Kidney epithelial cell (primary cell): Measurements from ENCODE around the gene GET3. TPM values are rescaled to one million over a fixed set of nuclear protein-coding genes. Genes with fewer than 3 reads are reported as not detected.

Experiments
- DNase-seq: peaks from one replicate; pipeline ENCODE4 v3.0.0-alpha.2; 2010; ENCODE audit warnings: low read depth
- H3K27me3 ChIP-seq: 2 replicates; pipeline ENCODE4 v1.6.0; 2011; ENCODE audit warnings: low read length; ENCODE audit not compliant: control insufficient read depth, insufficient read depth
- H3K36me3 ChIP-seq: 2 replicates; pipeline ENCODE4 v1.5.1; 2011; ENCODE audit warnings: low read length; ENCODE audit not compliant: control insufficient read depth, insufficient read depth
- H3K4me3 ChIP-seq: 2 replicates; pipeline ENCODE4 v1.5.1; 2011; ENCODE audit warnings: low read depth, mild to moderate bottlenecking, control low read depth, low read length
- total RNA-seq: library from RNA; depleted of rRNA; stranded (reverse); fragments of >200 nt; gene quantifications from 2 replicates; pipeline ENCODE4 v1.2.3, GENCODE V29; 2015
- TF ChIP-seq, protein P1 (sequence below): IDR thresholded peaks from 2 replicates; pipeline ENCODE4 v1.5.1; 2011; ENCODE audit warnings: mild to moderate bottlenecking, moderate library complexity, low read length, control low read depth, inconsistent platforms; ENCODE audit not compliant: insufficient read depth, poor library complexity, severe bottlenecking

The GET3 gene
- total RNA-seq, 1 donor from 2014 or later: 146 TPM

DNA sequence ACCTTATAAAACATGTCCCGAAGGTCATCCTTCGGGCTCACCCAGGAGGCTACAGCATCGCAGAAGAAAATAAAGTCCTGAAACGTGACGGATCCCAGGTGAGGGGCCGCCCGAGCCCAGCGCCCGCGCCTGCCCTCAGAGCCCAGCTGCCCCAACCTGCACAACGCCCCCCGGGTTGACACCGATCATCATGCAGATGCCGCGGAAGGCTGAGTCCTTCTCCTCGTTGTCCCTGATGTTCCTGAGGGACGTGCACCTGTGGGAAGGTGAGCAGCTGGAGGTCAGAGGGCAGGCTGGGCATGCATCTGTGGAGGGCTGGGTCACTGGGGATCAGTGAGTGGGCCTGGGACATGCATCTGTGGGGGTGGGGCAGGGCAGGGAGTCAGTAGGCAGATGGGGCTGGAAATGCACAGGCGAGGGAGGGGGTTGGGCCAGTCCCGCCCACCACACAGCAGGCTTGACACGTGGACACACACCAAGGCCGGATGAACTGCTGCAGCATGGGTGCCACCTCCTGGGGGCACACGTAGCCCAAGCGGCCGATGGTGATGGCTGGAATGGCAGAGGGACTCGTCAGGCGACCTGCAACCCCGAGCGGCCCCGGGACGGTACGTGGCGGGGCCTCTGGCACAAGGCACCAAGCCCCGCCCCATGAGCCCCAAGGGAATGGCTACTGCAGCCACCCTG lies 35.6 kb upstream of the GET3 start:
- Histone ChIP-seq H3K4me3 (no peak overlapping the region), H3K27me3 (no peaks in the 10 kb centered on the region), H3K36me3 (peaks cover 10% of the 10 kb centered on the region)
- DNase-seq: no peak
- TF ChIP-seq, protein P1, sequence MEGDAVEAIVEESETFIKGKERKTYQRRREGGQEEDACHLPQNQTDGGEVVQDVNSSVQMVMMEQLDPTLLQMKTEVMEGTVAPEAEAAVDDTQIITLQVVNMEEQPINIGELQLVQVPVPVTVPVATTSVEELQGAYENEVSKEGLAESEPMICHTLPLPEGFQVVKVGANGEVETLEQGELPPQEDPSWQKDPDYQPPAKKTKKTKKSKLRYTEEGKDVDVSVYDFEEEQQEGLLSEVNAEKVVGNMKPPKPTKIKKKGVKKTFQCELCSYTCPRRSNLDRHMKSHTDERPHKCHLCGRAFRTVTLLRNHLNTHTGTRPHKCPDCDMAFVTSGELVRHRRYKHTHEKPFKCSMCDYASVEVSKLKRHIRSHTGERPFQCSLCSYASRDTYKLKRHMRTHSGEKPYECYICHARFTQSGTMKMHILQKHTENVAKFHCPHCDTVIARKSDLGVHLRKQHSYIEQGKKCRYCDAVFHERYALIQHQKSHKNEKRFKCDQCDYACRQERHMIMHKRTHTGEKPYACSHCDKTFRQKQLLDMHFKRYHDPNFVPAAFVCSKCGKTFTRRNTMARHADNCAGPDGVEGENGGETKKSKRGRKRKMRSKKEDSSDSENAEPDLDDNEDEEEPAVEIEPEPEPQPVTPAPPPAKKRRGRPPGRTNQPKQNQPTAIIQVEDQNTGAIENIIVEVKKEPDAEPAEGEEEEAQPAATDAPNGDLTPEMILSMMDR: no peak

DNA sequence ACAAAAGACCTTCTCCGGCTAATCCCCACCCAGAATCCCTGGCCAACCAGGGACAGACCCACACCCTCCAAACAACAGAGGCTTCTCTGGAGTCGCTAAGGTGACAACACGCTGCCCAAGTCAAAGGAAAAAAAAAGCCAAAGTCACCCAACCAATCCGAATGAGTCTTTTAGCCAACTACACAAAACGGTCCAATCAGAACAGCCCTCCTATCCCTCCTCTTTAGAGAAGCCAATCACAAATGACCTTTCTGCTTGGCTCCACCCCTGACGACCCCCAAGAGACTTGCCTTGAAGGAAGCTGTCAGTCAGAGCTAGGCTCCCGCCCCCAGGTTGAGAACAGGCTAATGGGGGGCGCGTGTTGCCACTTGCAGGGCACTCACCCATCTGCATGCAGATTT lies 34.3 kb upstream of the GET3 start:
- Histone ChIP-seq H3K4me3 (no peak overlapping the region), H3K27me3 (no peaks in the 10 kb centered on the region), H3K36me3 (peaks cover 10% of the 10 kb centered on the region)
- DNase-seq: no peak
- TF ChIP-seq, protein P1: no peak

DNA sequence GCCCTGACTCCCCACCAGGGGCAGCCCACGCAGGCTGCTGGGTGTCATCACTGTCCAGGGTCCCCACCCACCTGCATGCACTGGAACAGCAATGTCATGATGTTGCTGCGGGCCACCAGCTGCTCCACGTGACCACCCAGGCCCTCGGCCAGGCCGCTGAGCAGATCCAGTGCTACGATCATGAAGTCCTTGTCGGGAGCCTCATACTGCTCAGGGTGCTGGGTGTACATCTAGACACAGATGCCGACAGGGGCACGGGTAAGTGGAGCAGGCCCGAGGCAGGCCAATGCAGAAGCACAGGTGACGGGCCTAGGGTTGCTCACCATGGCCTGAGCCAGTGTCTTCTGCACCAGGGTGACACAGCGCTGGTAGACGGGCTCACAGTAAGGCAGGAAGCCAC lies 32.1 kb upstream of the GET3 start:
- no peak for DNase-seq
- H3K27me3 ChIP-seq: no peaks in the 10 kb centered on the region
- TF ChIP-seq, protein P1: no peak
- H3K36me3 ChIP-seq: peaks cover 10% of the 10 kb centered on the region
- H3K4me3 ChIP-seq: no peak overlapping the region

DNA sequence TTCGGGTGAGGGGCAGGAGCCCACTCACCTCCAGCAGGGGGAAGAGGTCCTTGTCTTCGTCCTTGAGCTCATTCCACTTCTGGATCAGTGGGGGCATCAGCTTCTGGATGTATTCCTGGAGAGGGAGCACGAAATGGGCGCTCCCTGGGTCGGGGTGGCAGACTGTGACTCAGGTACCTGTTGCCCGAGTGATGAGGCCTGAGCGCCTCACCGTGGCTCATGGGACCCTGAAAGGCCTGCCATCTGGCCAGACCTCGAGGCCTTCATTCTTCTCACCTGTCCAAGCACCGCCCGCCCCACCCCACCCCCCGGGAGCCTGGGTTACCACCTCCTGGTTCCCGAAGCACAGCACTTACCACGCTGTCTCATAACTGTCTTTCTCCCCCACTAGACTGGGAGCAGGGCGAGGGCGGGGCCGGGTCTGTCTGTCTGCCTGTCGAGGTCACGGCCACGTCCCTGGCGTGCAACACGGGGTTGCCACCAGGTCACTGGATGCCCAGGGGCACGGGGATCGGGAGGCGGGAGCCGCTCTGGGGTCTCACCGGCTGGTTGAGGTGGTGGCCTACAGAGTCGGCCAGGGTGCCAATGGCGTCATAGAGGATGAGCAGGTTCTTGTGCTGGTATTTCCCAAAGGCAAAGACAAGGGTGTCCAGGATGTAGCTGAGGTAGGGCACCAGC lies 31.5 kb upstream of the GET3 start:
- peaks cover 14% of the 10 kb centered on the region for H3K36me3 ChIP-seq
- DNase-seq: no peak
- H3K27me3 ChIP-seq: no peaks in the 10 kb centered on the region
- H3K4me3 ChIP-seq: no peak overlapping the region
- TF ChIP-seq, protein P1: no peak

DNA sequence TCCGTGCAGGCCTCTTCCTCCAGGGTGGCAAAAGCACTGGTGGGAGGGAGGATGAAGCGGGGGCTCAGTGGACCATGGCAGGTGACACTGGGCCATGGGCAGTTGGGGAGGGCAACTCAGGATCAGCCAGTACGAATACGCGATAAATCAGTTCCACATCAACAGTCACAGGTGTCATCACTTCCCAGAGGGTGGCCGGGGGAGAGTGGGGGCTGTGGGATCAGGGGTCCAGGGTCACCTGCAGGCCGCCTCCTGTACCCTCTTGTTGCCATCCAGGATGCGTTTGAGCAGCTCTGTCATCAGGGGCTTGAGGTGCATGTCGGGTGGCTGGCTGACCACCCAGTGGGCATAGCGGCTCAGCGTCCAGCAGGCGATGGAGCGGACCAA lies 31.0 kb upstream of the GET3 start:
- no peak for DNase-seq
- Histone ChIP-seq H3K27me3 (no peaks in the 10 kb centered on the region), H3K4me3 (no peak overlapping the region), H3K36me3 (peaks cover 14% of the 10 kb centered on the region)
- TF ChIP-seq, protein P1: no peak

DNA sequence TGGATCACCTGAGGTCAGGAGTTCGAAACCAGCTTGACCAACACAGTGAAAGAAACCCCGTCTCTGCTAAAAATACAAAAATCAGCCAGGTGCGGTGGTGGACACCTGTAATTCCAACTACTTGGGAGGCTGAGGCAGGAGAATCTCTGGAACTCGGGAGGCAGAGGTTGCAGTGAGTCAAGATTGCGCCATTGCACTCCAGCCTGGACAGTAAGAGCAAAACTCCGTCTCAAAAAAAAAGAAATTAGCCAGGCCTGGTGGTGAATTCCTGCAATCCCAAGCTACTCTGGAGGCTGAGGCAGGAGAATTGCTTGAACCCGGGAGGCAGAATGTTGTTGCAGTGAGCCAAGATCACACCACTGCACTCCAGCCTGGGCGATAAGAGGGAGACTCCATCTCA lies 28.7 kb upstream of the GET3 start:
- no peak overlapping the region for H3K4me3 ChIP-seq
- TF ChIP-seq, protein P1: no peak
- DNase-seq: no peak
- H3K36me3 ChIP-seq: peaks cover 8% of the 10 kb centered on the region
- no peaks in the 10 kb centered on the region for H3K27me3 ChIP-seq
